DMS 273 (cell line): ENCODE results near the gene STRIT1.

Experiments used
- DNase-seq: peaks from one replicate; lab custom pipeline; 2025; ENCODE audit not compliant: unreplicated experiment; lab: John Stamatoyannopoulos, UW

The STRIT1 gene

GRCh38 chr3:155293516-155293915 is at the start of gene STRIT1:
TSS of gene STRIT1 (minus strand) at chr3:155293683.
- DNase-seq: no peak

- DNase-seq: no peak
Measured at GRCh38 chr3:155342344-155342743, 48.9 kb upstream of the STRIT1 start.

- no peak for DNase-seq
Measured at GRCh38 chr3:155339052-155339451, 45.6 kb upstream of the STRIT1 start.

GRCh38 chr3:155335724-155336354 is 42.4 kb upstream of the STRIT1 start:
- no peak for DNase-seq

GRCh38 chr3:155334914-155335723 is 41.6 kb upstream of the STRIT1 start:
- no peak for DNase-seq

- no peak for DNase-seq
Measured at GRCh38 chr3:155334215-155334913, 40.9 kb upstream of the STRIT1 start.

GRCh38 chr3:155332716-155333115 is 39.2 kb upstream of the STRIT1 start:
- peak; percentile 72 for DNase-seq

- DNase-seq: no peak
Measured at GRCh38 chr3:155331078-155331477, 37.6 kb upstream of the STRIT1 start.

GRCh38 chr3:155330370-155330769 is 36.9 kb upstream of the STRIT1 start:
- no peak for DNase-seq

- DNase-seq: no peak
Measured at GRCh38 chr3:155329513-155330048, 36.1 kb upstream of the STRIT1 start.

- no peak for DNase-seq
Measured at GRCh38 chr3:155327871-155328270, 34.4 kb upstream of the STRIT1 start.

- no peak for DNase-seq
Measured at GRCh38 chr3:155327430-155327829, 33.9 kb upstream of the STRIT1 start.

- DNase-seq: no peak
Measured at GRCh38 chr3:155326901-155327300, 33.4 kb upstream of the STRIT1 start.

- DNase-seq: no peak
Measured at GRCh38 chr3:155326244-155326643, 32.8 kb upstream of the STRIT1 start.

GRCh38 chr3:155325263-155325835 is 31.9 kb upstream of the STRIT1 start:
- DNase-seq: peak; percentile 24

GRCh38 chr3:155323063-155323666 is 29.7 kb upstream of the STRIT1 start:
- peak; percentile 88 for DNase-seq

GRCh38 chr3:155321418-155321817 is 27.9 kb upstream of the STRIT1 start:
- DNase-seq: no peak

- DNase-seq: no peak
Measured at GRCh38 chr3:155320934-155321333, 27.5 kb upstream of the STRIT1 start.

- no peak for DNase-seq
Measured at GRCh38 chr3:155318740-155319139, 25.3 kb upstream of the STRIT1 start.

GRCh38 chr3:155317211-155317610 is 23.7 kb upstream of the STRIT1 start:
- DNase-seq: no peak

- DNase-seq: no peak
Measured at GRCh38 chr3:155316426-155316825, 22.9 kb upstream of the STRIT1 start.
